ENCODE measurements around the gene XPNPEP1.

DNA sequence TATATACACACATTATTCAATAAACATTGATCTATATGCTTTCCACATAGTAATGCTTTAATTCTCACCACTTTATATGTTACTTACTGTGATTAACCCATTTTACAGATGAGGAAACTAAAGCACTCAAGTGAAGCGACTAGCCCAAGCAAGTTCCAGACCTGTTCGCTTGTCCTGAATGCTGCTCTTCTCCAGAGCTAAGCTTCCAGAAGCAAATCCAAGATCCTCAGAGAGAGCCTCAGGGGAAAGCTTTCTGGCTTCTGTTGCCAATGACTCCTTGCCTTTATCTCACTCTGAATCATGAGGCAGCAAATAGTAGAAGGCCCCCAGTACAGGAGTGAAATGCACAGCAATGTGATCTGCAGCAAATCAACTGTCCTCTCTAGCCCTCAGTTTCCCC lies 32.2 kb downstream of the XPNPEP1 start:
- TF ChIP-seq CTCF (conservative IDR thresholded peaks at IDR 0.05 in 1 of 2, IDR thresholded peaks at IDR 0.05 in 1 of 2; ENCODE audit: extremely low read depth in 1 of 2, insufficient read depth in 1 of 2, low read depth in 1 of 2, low read length in 2 of 2) (no peak), EZH2 (IDR thresholded peaks at IDR 0.05; ENCODE audit: borderline replicate concordance, low read length) (no peak)

Measured in mammary epithelial cell (primary cell).